GM12801 (cell line): Measurements from ENCODE around the gene PIGC.

Experiments used
- TF ChIP-seq, protein P1 (sequence below): IDR thresholded peaks from one replicate; pipeline ENCODE4 v1.5.1; 2011; ENCODE audit warnings: control low read depth; ENCODE audit not compliant: insufficient read length; ENCODE audit errors: extremely low read depth

PIGC gene

DNA sequence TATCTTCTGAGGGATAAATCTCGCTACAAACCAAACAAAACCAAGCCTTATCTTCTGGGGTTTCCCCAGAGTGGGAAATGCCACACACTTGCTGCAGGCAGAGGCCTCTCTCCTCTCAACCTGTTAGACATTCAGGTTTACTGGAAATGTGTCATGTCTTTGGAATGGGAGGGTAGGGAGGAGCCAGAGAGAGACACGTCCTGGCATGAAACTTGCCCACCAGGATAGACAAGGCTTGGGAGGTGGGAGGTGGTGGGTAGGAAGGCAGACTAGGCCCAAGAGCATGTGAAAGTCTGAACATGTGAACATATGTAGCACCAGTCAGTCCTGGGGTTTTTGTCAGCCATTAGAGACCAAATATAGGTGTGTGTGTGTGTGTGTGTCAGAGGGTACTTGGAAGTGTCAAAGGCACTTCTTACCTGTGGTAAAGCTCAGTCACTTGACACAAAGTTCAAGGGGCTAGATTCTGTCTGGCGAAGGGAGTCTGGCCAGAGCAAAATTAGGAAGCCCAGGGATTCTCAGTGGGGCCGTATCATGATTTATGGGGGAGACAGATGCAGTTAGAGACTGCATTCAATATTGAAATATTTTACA, 32.4 kb upstream of the PIGC start:
- TF ChIP-seq, protein P1, sequence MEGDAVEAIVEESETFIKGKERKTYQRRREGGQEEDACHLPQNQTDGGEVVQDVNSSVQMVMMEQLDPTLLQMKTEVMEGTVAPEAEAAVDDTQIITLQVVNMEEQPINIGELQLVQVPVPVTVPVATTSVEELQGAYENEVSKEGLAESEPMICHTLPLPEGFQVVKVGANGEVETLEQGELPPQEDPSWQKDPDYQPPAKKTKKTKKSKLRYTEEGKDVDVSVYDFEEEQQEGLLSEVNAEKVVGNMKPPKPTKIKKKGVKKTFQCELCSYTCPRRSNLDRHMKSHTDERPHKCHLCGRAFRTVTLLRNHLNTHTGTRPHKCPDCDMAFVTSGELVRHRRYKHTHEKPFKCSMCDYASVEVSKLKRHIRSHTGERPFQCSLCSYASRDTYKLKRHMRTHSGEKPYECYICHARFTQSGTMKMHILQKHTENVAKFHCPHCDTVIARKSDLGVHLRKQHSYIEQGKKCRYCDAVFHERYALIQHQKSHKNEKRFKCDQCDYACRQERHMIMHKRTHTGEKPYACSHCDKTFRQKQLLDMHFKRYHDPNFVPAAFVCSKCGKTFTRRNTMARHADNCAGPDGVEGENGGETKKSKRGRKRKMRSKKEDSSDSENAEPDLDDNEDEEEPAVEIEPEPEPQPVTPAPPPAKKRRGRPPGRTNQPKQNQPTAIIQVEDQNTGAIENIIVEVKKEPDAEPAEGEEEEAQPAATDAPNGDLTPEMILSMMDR = no peak

DNA sequence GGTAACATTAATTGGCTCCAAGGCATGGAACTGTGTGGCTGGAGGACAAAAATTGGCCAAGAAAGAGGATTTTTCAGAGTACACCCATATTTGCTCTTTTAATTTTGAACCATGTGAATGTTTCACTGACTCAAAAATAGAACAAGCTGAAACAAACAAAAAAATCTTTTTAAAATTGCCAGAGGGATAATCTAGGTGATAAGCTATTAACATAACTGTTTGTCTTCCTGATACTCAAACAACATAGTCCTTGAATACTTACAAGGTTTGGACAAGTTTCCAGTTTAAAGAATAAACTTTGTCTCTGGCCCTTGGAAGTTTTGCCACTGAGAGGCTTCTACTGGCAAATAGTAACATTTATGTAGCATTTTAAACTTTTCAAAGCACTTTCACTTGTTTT, 30.0 kb upstream of the PIGC start:
- TF ChIP-seq, protein P1 = no peak

DNA sequence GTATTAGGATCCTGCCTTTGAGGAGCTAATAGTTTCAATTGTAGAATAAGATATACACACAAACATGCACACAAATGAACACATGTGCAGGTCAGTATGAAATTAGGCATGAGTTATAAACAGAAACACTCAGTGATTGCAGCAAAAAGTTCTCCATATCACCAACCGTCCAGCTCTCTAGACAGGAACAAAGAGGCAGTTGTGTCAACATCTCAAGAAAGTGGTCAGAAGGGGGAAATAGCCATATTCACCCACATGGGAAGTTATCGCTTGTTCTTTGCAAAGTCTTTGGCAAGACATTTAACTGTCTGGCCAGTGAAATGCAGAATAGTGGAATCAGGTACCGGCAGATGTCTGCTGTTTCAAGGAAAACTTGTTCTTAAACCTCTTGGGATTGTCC, 29.4 kb upstream of the PIGC start:
- TF ChIP-seq, protein P1 = no peak

DNA sequence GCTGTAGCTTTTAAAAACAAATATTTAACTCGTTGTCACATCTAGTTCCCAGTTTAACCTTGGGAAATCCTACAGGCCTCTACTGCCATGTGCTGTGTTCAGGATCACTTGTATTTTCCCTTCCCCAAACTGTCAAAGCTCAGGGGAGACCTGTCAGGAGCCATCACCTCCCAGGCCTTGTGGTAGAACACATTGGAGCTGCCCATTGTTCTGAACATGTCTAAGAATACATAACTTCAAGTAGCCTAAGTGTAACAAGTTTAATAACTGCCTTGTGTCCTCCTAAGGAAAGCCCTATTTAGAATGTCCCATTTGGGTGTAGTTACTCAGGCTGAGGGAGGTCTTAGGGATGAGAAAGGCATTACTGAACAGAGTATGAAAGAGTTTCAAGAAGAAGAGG, 28.6 kb upstream of the PIGC start:
- TF ChIP-seq, protein P1 = no peak

DNA sequence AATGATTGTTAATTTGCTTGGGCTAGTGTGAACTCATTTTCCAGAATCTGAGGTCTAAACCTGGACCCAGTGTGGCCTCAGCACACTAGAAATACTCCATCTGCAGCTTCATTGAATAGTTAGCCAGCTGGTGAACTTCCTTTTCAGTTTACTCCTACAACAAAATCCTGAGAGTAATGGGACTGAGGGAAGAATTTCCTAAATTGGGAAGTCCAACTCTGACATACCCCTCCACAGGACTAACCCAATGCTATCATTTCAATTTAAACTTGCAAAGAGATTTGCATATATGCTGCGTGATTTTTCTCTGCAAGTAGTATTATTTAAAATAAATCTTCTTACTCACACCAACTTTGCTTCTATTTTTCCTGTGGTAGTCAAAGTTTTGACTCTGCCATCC, 27.8 kb upstream of the PIGC start:
- TF ChIP-seq, protein P1 = no peak

DNA sequence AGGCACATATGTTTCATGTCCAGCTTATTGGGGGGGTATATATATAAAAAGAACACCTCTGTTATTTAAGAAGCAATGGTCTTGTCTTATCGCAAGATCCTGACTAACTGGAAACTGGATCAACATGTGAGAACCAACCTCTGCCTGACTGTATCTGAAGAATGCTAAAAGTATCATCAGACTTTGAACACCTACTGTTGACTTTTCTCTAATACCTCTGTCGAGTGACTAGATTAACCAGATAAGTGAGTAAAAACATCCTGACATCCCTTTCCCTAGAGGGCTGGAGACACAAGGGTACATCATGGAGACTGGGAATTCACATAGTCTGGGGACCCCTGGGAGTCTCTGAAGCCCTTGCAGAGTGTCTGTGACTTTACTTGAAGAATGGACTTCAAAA, 26.3 kb upstream of the PIGC start:
- TF ChIP-seq, protein P1 = no peak

DNA sequence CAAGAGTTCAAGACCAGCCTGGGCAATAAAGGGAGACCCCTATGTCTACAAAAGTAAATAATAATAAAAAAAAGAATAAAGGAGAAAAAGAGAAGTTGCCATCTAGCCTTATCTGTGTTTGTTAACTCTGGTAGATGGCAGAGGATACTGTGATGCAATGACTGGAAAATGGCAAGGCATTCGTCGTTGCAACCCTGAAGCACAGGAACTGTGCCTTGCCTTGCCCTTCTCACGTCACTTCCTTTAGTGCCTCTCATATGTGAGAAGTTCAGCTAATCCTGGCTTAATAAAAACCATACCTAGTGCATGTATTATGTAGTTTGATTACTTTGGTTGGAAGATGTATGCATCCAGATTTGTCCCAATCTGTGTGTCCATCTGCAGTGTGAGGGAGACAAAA, 25.8 kb upstream of the PIGC start:
- TF ChIP-seq, protein P1 = no peak
